ENCODE measurements around the gene SLC9A4.

The SLC9A4 gene

DNA sequence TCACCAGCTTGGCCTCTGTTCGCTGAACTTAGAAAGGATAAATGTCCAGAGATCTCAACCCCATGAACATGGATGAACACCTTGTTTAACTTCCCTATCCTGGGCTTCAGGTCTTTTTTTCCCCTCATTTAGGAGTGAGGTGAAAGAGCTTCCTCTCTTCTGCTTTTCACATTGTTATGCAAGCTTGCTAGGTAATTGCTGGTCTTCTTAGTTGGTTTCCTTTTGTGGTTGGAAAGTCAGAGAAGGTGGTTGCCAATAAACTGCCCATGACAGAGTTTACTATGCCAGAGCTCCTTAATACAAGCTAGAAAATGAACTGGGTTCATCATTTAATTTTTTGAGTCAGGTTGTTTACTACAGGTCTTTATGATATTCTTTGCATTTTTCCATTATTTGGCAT lies 16.6 kb downstream of the SLC9A4 start:
- no peaks in the 10 kb centered on the region for H4K20me1 ChIP-seq (ENCODE audit: low read depth, low read length)
- no peaks in the 10 kb centered on the region for H3K79me2 ChIP-seq (ENCODE audit: insufficient read depth, low read length)
- no peaks in the 10 kb centered on the region for H3K9me2 ChIP-seq (replicated peaks; ENCODE audit: insufficient read depth, low read length)
- no peaks in the 10 kb centered on the region; the same call in 1 of the 2 replicates for H3K9me3 ChIP-seq (ENCODE audit: insufficient read depth, low read length)
- H3K27ac ChIP-seq (ENCODE audit: low read depth, low read length) = no peak overlapping the region
- H3F3A ChIP-seq (ENCODE audit: insufficient read depth) = no peaks in the 10 kb centered on the region
- H3K4me3 ChIP-seq (ENCODE audit: insufficient read depth, low read length, poor library complexity, severe bottlenecking) = no peak overlapping the region
- TF ChIP-seq CTCF (IDR thresholded peaks at IDR 0.05; ENCODE audit: insufficient read depth, low read length, poor library complexity, severe bottlenecking) (no peak), EZH2phosphoT487 (conservative IDR thresholded peaks at IDR 0.05; ENCODE audit: low read length) (no peak)
- no peak overlapping the region for H2AFZ ChIP-seq (ENCODE audit: low read depth, low read length, severe bottlenecking)
- no peak overlapping the region for H3K9ac ChIP-seq (ENCODE audit: low read length)
- no peaks in the 10 kb centered on the region for H3K36me3 ChIP-seq (ENCODE audit: low read length)
- H3K27me3 ChIP-seq (ENCODE audit: low read length) = no peaks in the 10 kb centered on the region
- no peak overlapping the region for H3K4me2 ChIP-seq (ENCODE audit: low read depth, low read length, poor library complexity, severe bottlenecking)

- Histone ChIP-seq H3K79me2 (ENCODE audit: insufficient read depth, low read length) (no peaks in the 10 kb centered on the region), H3K27me3 (ENCODE audit: low read length) (no peaks in the 10 kb centered on the region), H3K9me2 (replicated peaks; ENCODE audit: insufficient read depth, low read length) (no peaks in the 10 kb centered on the region), H4K20me1 (ENCODE audit: low read depth, low read length) (no peaks in the 10 kb centered on the region), H3K36me3 (ENCODE audit: low read length) (no peaks in the 10 kb centered on the region), H3K4me2 (ENCODE audit: low read depth, low read length, poor library complexity, severe bottlenecking) (no peak overlapping the region), H2AFZ (ENCODE audit: low read depth, low read length, severe bottlenecking) (no peak overlapping the region), H3K27ac (ENCODE audit: low read depth, low read length) (no peak overlapping the region), H3K4me3 (ENCODE audit: insufficient read depth, low read length, poor library complexity, severe bottlenecking) (no peak overlapping the region), H3K9ac (ENCODE audit: low read length) (no peak overlapping the region), H3F3A (ENCODE audit: insufficient read depth) (no peaks in the 10 kb centered on the region), H3K9me3 (ENCODE audit: insufficient read depth, low read length) (no peaks in the 10 kb centered on the region; the same call in 1 of the 2 replicates)
- TF ChIP-seq EZH2phosphoT487 (conservative IDR thresholded peaks at IDR 0.05; ENCODE audit: low read length) = no peak
- no peak for TF ChIP-seq CTCF (IDR thresholded peaks at IDR 0.05; ENCODE audit: insufficient read depth, low read length, poor library complexity, severe bottlenecking)
These were observed 19.0 kb downstream of the SLC9A4 start for GRCh38 chr2:102492006-102492405.

- Histone ChIP-seq H3K4me3 (ENCODE audit: insufficient read depth, low read length, poor library complexity, severe bottlenecking) (no peak overlapping the region), H3K9me3 (ENCODE audit: insufficient read depth, low read length) (no peaks in the 10 kb centered on the region; the same call in 1 of the 2 replicates), H3K9ac (ENCODE audit: low read length) (no peak overlapping the region), H3K27ac (ENCODE audit: low read depth, low read length) (no peak overlapping the region), H3F3A (ENCODE audit: insufficient read depth) (no peaks in the 10 kb centered on the region), H3K79me2 (ENCODE audit: insufficient read depth, low read length) (no peaks in the 10 kb centered on the region), H3K27me3 (ENCODE audit: low read length) (no peaks in the 10 kb centered on the region), H3K36me3 (ENCODE audit: low read length) (no peaks in the 10 kb centered on the region), H3K4me2 (ENCODE audit: low read depth, low read length, poor library complexity, severe bottlenecking) (no peak overlapping the region), H3K9me2 (replicated peaks; ENCODE audit: insufficient read depth, low read length) (no peaks in the 10 kb centered on the region), H2AFZ (ENCODE audit: low read depth, low read length, severe bottlenecking) (no peak overlapping the region), H4K20me1 (ENCODE audit: low read depth, low read length) (no peaks in the 10 kb centered on the region)
- no peak for TF ChIP-seq EZH2phosphoT487 (conservative IDR thresholded peaks at IDR 0.05; ENCODE audit: low read length)
- TF ChIP-seq CTCF (IDR thresholded peaks at IDR 0.05; ENCODE audit: insufficient read depth, low read length, poor library complexity, severe bottlenecking) = no peak
These were observed 21.5 kb downstream of the SLC9A4 start for GRCh38 chr2:102494570-102494969.

Data from SU-DHL-6 (cell line).